Measurements from ENCODE around the gene COL18A1. TPM values are rescaled to one million over a fixed set of nuclear protein-coding genes. Genes with fewer than 3 reads are reported as not detected.

COL18A1 gene
- total and polyA plus RNA-seq, 2 of the 8 experiments (the other 6 are each of a cell fraction or from before 2014, with no cell fraction given): 145 to 201 TPM

DNA sequence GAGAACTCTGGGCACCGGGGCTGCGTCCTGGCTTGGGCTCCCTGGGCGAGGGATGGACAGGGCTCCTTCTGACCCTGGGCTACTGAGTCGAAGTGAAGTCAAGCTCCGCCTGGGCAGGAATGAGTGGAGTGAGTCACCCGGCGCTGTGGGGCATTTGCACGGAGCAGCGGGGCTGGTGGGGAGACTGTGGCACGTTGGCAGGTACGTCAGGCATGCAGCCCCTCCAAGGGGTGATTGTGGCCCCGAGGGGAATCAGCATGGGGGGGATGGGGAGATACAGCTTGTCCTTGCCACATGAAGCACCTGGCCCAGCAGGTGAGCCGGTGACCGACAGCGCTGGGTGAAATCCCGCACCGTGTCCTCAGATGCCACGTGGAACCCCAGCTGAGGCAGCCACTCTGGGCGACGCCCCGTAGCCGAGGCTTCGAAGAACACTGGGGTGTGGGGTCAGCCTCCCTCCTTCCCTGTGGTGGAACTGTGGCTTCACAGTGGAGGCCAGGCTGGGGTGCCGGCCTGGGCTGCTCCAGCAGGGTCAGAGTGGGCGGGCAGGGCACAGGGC, 62.3 kb downstream of the COL18A1 start (continued):
- TF ChIP-seq SUZ12 (IDR thresholded peaks at IDR 0.05; ENCODE audit: low read length): no peak

Data from H1 (cell line).